GM19099 (cell line): ENCODE data around the gene DNAAF1.

Experiments used
- POLR2A ChIP-seq: IDR thresholded peaks from 3 replicates; pipeline ENCODE4 v1.6.1; 2011; ENCODE audit warnings: low read depth; ENCODE audit not compliant: insufficient read length; ENCODE audit errors: extremely low read depth

DNAAF1 gene

DNA sequence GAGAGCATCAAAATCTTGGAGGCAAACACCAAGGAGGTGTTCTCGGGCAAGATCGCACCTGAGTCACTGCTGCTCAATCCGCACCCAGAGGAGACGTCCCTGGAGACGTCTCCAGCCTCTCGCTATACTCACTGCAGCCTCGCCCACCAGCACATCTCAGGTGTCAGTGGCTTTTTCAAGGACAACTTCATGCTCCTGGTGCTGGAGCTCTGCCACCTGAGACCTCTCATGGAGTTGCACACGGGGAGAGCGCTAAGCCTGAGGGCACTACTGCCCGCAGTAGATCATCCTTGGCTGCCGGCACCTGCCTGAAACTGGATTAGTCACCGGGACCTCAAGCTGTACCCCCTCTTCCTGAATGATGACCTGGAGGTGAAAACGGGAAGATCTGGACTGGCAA, 25.7 kb upstream of the DNAAF1 start:
- no peak for TF ChIP-seq POLR2A

DNA sequence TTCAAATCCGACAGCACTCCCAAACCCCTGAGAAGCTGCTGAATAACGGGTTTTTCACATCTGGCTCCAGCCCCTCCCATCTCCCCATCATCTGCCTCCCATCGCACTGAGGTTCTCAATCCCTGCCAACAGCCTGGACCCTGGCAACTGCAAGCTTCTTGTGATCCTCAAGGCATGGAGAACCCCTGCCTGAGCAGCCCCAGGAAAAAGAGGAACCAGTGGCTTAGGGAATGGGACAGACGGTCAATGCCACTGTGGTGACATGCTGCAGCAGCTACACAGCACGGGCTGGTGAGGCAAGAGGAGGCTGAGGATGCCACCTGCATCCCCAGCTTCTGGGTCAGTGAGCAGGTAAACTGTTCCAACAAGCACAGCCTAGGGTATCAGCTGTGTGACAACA, 25.1 kb upstream of the DNAAF1 start:
- no peak for TF ChIP-seq POLR2A

DNA sequence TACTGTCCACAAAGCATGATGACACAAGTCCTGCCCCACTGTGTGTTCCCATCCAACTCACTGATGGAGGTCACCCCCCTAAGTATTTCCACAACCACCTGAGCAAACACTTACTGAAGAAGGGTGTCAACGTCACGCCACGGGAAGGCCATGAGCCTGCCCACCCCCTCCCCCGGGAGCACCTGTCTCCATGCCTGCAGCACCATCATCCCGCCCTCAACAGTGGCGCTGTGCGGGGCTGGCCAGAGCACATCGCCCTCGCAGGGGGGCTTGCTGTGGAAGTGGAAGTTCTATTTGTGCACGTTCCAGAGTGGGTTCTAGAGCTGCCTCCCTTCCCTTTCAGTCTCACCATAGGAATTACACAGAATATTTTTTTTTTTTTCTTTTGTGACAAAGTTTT, 24.1 kb upstream of the DNAAF1 start:
- TF ChIP-seq POLR2A, result no peak

GRCh38 chr16:84124257-84125073, 20.6 kb upstream of the DNAAF1 start:
- no peak for TF ChIP-seq POLR2A

- TF ChIP-seq POLR2A, result no peak
Observed at GRCh38 chr16:84131117-84131516, 14.0 kb upstream of the DNAAF1 start.

GRCh38 chr16:84132527-84133285, 12.4 kb upstream of the DNAAF1 start:
- no peak for TF ChIP-seq POLR2A

GRCh38 chr16:84136331-84137125, 8.6 kb upstream of the DNAAF1 start:
- no peak for TF ChIP-seq POLR2A

DNA sequence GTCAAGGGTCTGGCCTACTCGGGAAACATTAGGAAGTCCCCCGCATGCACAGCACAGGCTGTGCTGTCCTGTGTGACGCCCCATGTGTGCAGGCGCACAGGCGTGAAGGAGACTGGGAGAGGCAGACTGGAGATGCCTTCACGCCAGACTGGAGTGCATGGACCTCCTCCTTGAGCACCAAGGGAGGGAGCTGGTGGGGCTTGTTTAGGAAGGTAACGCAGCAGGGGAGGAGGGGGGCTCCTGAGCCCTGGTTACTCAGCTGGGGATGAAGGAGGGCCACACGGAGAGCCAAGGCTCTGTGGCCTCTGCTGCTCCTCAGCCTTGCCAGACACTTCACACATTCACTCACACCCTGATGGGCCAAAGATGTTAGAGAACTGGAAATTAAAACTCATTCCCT, 7.8 kb upstream of the DNAAF1 start:
- no peak for TF ChIP-seq POLR2A

- TF ChIP-seq POLR2A, result no peak
Observed at GRCh38 chr16:84137769-84138357, 7.2 kb upstream of the DNAAF1 start.

DNA sequence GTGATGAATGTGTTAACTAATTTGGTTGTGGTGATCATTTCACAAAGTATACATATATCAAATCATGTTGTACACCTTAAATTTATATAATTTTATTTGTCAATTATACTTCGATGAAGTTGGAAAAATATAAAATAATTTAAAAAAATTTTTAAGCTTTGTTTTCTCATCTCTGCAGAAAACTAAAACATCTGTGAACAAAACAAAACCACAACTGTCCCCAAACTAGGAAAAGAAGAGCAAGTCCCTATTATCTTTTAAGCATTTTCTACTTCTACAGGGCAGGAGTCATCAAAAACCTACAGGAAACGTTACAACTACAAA, 6.6 kb upstream of the DNAAF1 start:
- no peak for TF ChIP-seq POLR2A

- TF ChIP-seq POLR2A, result no peak
Observed at GRCh38 chr16:84138824-84139627, 6.1 kb upstream of the DNAAF1 start.

DNA sequence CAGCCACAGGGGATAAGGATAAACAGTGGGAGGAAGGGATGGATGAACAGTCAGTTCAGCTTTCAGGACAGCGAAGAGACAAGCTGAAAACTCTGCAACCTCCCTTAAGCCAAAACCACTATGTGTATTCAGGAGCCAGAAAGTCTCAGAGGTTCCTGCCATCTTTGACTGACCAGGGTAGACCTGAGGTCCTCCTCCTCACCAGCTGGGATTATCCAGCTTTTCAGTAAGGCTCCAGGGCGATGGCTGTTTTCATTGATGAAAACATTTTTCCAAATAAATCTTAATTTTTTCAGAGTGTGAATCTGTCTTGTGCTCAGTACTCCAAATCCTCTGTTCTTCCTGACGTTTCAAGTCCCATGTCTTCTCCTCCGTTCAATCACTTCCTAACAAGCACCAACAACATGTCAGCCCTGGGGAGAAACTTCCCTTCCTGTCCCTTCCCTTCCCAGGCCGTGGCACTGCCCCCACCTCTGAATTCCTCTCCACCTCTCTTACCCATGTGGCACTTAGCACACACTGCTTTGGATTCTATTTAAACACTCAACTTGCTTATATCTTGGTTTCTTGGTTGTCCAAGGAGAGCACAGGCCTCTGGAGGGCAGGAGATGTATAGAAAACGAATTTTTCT, 5.4 kb upstream of the DNAAF1 start:
- no peak for TF ChIP-seq POLR2A

DNA sequence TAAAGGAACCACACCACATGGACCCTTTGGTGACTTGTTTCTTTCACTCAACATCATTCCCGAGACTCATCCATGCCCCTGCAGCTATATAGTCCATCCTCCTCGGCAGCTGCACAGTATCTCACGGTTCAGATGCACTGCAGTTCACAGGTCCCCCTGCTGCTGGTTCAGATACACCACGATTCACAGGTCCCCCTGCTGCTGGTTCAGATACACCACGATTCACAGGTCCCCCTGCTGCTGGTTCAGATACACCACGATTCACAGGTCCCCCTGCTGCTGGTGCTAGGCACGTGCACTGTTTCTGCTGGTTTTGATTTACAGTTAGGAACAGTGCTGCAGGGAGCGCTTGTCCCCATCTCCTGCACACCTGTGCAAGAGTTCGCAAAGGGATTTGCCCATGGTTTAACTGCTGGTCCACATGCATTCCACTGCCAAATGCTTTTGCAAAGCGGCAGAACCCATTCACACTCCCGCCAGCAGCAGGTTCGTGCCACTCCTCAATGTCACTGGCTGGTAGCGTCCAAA, 3.9 kb upstream of the DNAAF1 start:
- no peak for TF ChIP-seq POLR2A

DNA sequence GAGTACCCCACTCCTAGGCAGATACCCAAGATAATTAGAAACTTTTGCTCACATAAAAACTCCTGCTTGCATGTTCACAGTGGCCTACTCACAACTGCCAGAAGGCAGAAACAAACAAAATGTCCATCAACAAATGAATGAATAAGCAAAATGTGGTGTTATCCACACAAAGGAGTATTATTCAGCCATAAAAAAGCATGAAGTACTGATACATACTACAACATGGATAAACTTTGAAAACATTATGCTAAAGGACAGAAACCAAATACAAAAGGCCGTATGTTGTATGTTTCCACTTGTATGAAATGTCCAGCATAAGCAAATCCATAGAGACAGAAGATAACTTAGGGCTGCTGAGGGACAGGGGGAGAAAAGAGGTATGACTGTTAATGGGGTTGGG, 2.0 kb upstream of the DNAAF1 start:
- TF ChIP-seq POLR2A, result no peak
